ENCODE measurements around the gene ANKRD33B. TPM values are rescaled to one million over a fixed set of nuclear protein-coding genes. Genes with fewer than 3 reads are reported as not detected.
"Not testable (repeated sequence)": the region's sequence is repeated elsewhere in the genome, so short reads cannot be mapped to it uniquely, and the experiment has no call there.

Gene ANKRD33B
- 31.1 and 31.5 TPM in 2 replicates for total RNA-seq

- peaks cover 18% of the 10 kb centered on the region for H3K36me3 Mint-ChIP-seq (ENCODE audit: low read depth)
- H3K27me3 Mint-ChIP-seq (ENCODE audit: low read depth) = peaks cover 16% of the 10 kb centered on the region
- no peaks in the 10 kb centered on the region for H3K9me3 Mint-ChIP-seq
- H3K27ac Mint-ChIP-seq = peak within 1 kb of the TSS; percentile 82
- intact Hi-C loops (cut with micrococcal nuclease) = loop anchor here (1.0 to 5.0 kb wide), 7 partner anchors 15 to 212 kb away; partner anchors contain the start of genes DAP, MARCHF6 and ROPN1L
- peak; percentile 76 for DNase-seq (ENCODE audit: low spot score)
- H3K4me3 Mint-ChIP-seq (ENCODE audit: low read depth) = peak within 1 kb of the TSS; percentile 92
- H3K4me1 Mint-ChIP-seq (ENCODE audit: low read depth) = peaks cover 43% of the 10 kb centered on the region
Observed at GRCh38 chr5:10563945-10564837, at the start of gene ANKRD33B. Gene ANKRD33B, plus strand, starts transcription at chr5:10564070. Its CDS starts 398 bp downstream, at chr5:10564468.

- intact Hi-C loops (cut with micrococcal nuclease); H3K27ac Mint-ChIP-seq; H3K4me1 Mint-ChIP-seq (ENCODE audit: low read depth); DNase-seq (ENCODE audit: low spot score); H3K36me3 Mint-ChIP-seq (ENCODE audit: low read depth); H3K9me3 Mint-ChIP-seq; H3K27me3 Mint-ChIP-seq (ENCODE audit: low read depth); H3K4me3 Mint-ChIP-seq (ENCODE audit: low read depth): not testable (repeated sequence)
Observed at GRCh38 chr5:10514572-10514971, 49.3 kb upstream of the ANKRD33B start.

- intact Hi-C loops (cut with micrococcal nuclease) = no loop called here
- Mint-ChIP-seq H3K36me3 (ENCODE audit: low read depth) (no peaks in the 10 kb centered on the region), H3K4me1 (ENCODE audit: low read depth) (no peaks in the 10 kb centered on the region), H3K9me3 (no peaks in the 10 kb centered on the region), H3K27ac (no peak overlapping the region), H3K27me3 (ENCODE audit: low read depth) (peaks cover 5% of the 10 kb centered on the region), H3K4me3 (ENCODE audit: low read depth) (no peak overlapping the region)
- no peak for DNase-seq (ENCODE audit: low spot score)
Observed at GRCh38 chr5:10515492-10515891, 48.4 kb upstream of the ANKRD33B start.

- peaks cover 9% of the 10 kb centered on the region for H3K9me3 Mint-ChIP-seq
- DNase-seq (ENCODE audit: low spot score) = no peak
- intact Hi-C loops (cut with micrococcal nuclease) = no loop called here
- peaks cover 5% of the 10 kb centered on the region for H3K27me3 Mint-ChIP-seq (ENCODE audit: low read depth)
- no peak overlapping the region for H3K4me3 Mint-ChIP-seq (ENCODE audit: low read depth)
- no peaks in the 10 kb centered on the region for H3K4me1 Mint-ChIP-seq (ENCODE audit: low read depth)
- H3K27ac Mint-ChIP-seq = no peak overlapping the region
- H3K36me3 Mint-ChIP-seq (ENCODE audit: low read depth) = no peaks in the 10 kb centered on the region
Observed at GRCh38 chr5:10518347-10518746, 45.5 kb upstream of the ANKRD33B start.

- H3K4me1 Mint-ChIP-seq (ENCODE audit: low read depth) = no peaks in the 10 kb centered on the region
- H3K4me3 Mint-ChIP-seq (ENCODE audit: low read depth) = no peak overlapping the region
- DNase-seq (ENCODE audit: low spot score) = no peak
- peaks cover 9% of the 10 kb centered on the region for H3K9me3 Mint-ChIP-seq
- peaks cover 5% of the 10 kb centered on the region for H3K27me3 Mint-ChIP-seq (ENCODE audit: low read depth)
- H3K27ac Mint-ChIP-seq = no peak overlapping the region
- intact Hi-C loops (cut with micrococcal nuclease) = no loop called here
- H3K36me3 Mint-ChIP-seq (ENCODE audit: low read depth) = no peaks in the 10 kb centered on the region
Observed at GRCh38 chr5:10519729-10520128, 44.1 kb upstream of the ANKRD33B start.

- H3K4me1 Mint-ChIP-seq (ENCODE audit: low read depth) = no peaks in the 10 kb centered on the region
- H3K9me3 Mint-ChIP-seq = peaks cover 9% of the 10 kb centered on the region
- intact Hi-C loops (cut with micrococcal nuclease) = no loop called here
- H3K27me3 Mint-ChIP-seq (ENCODE audit: low read depth) = peaks cover 3% of the 10 kb centered on the region
- DNase-seq (ENCODE audit: low spot score) = no peak
- H3K27ac Mint-ChIP-seq = no peak overlapping the region
- H3K36me3 Mint-ChIP-seq (ENCODE audit: low read depth) = no peaks in the 10 kb centered on the region
- H3K4me3 Mint-ChIP-seq (ENCODE audit: low read depth) = no peak overlapping the region
Observed at GRCh38 chr5:10520706-10521105, 43.2 kb upstream of the ANKRD33B start.

GRCh38 chr5:10521466-10522223 is 42.2 kb upstream of the ANKRD33B start:
- peaks cover 9% of the 10 kb centered on the region for H3K9me3 Mint-ChIP-seq
- H3K4me1 Mint-ChIP-seq (ENCODE audit: low read depth) = no peaks in the 10 kb centered on the region
- H3K4me3 Mint-ChIP-seq (ENCODE audit: low read depth) = no peak overlapping the region
- peaks cover 3% of the 10 kb centered on the region for H3K27me3 Mint-ChIP-seq (ENCODE audit: low read depth)
- no peak overlapping the region for H3K27ac Mint-ChIP-seq
- DNase-seq (ENCODE audit: low spot score) = no peak
- intact Hi-C loops (cut with micrococcal nuclease) = no loop called here
- H3K36me3 Mint-ChIP-seq (ENCODE audit: low read depth) = no peaks in the 10 kb centered on the region

- no peaks in the 10 kb centered on the region for H3K36me3 Mint-ChIP-seq (ENCODE audit: low read depth)
- no peaks in the 10 kb centered on the region for H3K27me3 Mint-ChIP-seq (ENCODE audit: low read depth)
- intact Hi-C loops (cut with micrococcal nuclease) = no loop called here
- no peak overlapping the region for H3K4me3 Mint-ChIP-seq (ENCODE audit: low read depth)
- H3K9me3 Mint-ChIP-seq = peaks cover 9% of the 10 kb centered on the region
- no peak for DNase-seq (ENCODE audit: low spot score)
- H3K27ac Mint-ChIP-seq = no peak overlapping the region
- no peaks in the 10 kb centered on the region for H3K4me1 Mint-ChIP-seq (ENCODE audit: low read depth)
Observed at GRCh38 chr5:10522224-10522611, 41.7 kb upstream of the ANKRD33B start.

- Mint-ChIP-seq H3K36me3 (ENCODE audit: low read depth) (no peaks in the 10 kb centered on the region), H3K4me3 (ENCODE audit: low read depth) (no peak overlapping the region), H3K27me3 (ENCODE audit: low read depth) (peaks cover 4% of the 10 kb centered on the region), H3K4me1 (ENCODE audit: low read depth) (no peaks in the 10 kb centered on the region), H3K9me3 (peaks cover 9% of the 10 kb centered on the region), H3K27ac (no peak overlapping the region)
- intact Hi-C loops (cut with micrococcal nuclease) = no loop called here
- DNase-seq (ENCODE audit: low spot score) = no peak
Observed at GRCh38 chr5:10524376-10525123, 39.3 kb upstream of the ANKRD33B start.

- H3K36me3 Mint-ChIP-seq (ENCODE audit: low read depth) = no peaks in the 10 kb centered on the region
- no peaks in the 10 kb centered on the region for H3K4me1 Mint-ChIP-seq (ENCODE audit: low read depth)
Observed at GRCh38 chr5:10525124-10525495, 38.8 kb upstream of the ANKRD33B start.

GRCh38 chr5:10527281-10527950 is 36.5 kb upstream of the ANKRD33B start:
- no peaks in the 10 kb centered on the region for H3K4me1 Mint-ChIP-seq (ENCODE audit: low read depth)
- intact Hi-C loops (cut with micrococcal nuclease) = no loop called here
- peaks cover 4% of the 10 kb centered on the region for H3K27me3 Mint-ChIP-seq (ENCODE audit: low read depth)
- no peaks in the 10 kb centered on the region for H3K36me3 Mint-ChIP-seq (ENCODE audit: low read depth)
- no peak overlapping the region for H3K4me3 Mint-ChIP-seq (ENCODE audit: low read depth)
- DNase-seq (ENCODE audit: low spot score) = no peak
- H3K27ac Mint-ChIP-seq = no peak overlapping the region
- peaks cover 7% of the 10 kb centered on the region for H3K9me3 Mint-ChIP-seq

More at GRCh38 chr5:10525124-10525495, 38.8 kb upstream of the ANKRD33B start:
- no peak overlapping the region for H3K27ac Mint-ChIP-seq
- no peak overlapping the region for H3K4me3 Mint-ChIP-seq (ENCODE audit: low read depth)
- peaks cover 9% of the 10 kb centered on the region for H3K9me3 Mint-ChIP-seq
- DNase-seq (ENCODE audit: low spot score) = no peak
- intact Hi-C loops (cut with micrococcal nuclease) = no loop called here
- H3K27me3 Mint-ChIP-seq (ENCODE audit: low read depth) = peaks cover 4% of the 10 kb centered on the region

All from activated T-helper 2 cell treated with anti-CD3 and anti-CD28 coated beads, Interferon-gamma antibody, Interleukin-2, Interleukin-4, amounts not matched to agents 10 μg/mL and 5 μg/mL and 100 μg/mL, durations not matched to agents 14 hours and 24 hours and 36 hours (primary cell).